Lower leg skin (tissue), 4 donors: ENCODE data around the gene TPRN. TPM values are rescaled to one million over a fixed set of nuclear protein-coding genes. Genes with fewer than 3 reads are reported as not detected.

Experiments used
- DNase-seq, 2 donors: peaks; one replicate each; pipeline ENCODE4 v3.0.0-alpha.2; 2019; ENCODE audit warnings: low spot score in 2 of 2
- H3K4me3 ChIP-seq: fragments of 200-600 bp; sonication (generic); 2 replicates; pipeline ENCODE4 v1.5.1; 2017; ENCODE audit warnings: mild to moderate bottlenecking, low read depth; ENCODE audit not compliant: poor library complexity, severe bottlenecking
- POLR2A ChIP-seq, 2 donors: fragments of 450-650 bp; IDR thresholded peaks; one replicate each; pipeline ENCODE4 v1.6.1; 2016 to 2017; ENCODE audit warnings: antibody characterized with exemption in 2 of 2, mild to moderate bottlenecking in 1 of 2, moderate library complexity in 1 of 2
- WGBS, 2 donors: methylation state at CpG; one replicate each; pipeline ENCODE4 v1.1.5; 2018; 5-methylcytosine and 5-hydroxymethylcytosine counted together
- intact Hi-C: fragments of 100-400 bp; cut with DNase I; formaldehyde crosslinking; loops from one replicate; pipeline ENCODE4 v1.15.0; 2023; ENCODE audit warnings: low total_unique reads
- total RNA-seq, 4 donors: library from RNA; depleted of rRNA; stranded (reverse); fragments of >200 nt; gene quantifications; one replicate each; pipeline ENCODE4 v1.1.0, GENCODE V29; 2016
- TF ChIP-seq, protein P1 (sequence below), 3 donors: fragments of 450-650 bp; IDR thresholded peaks; one replicate each; pipeline ENCODE4 v1.5.1; 2016; ENCODE audit warnings: antibody characterized with exemption in 3 of 3, mild to moderate bottlenecking in 3 of 3, moderate library complexity in 2 of 3

TPRN gene
- total RNA-seq, 4 donors from 2014 or later, result 27.6 to 34.2 (median 29.1) TPM

DNA sequence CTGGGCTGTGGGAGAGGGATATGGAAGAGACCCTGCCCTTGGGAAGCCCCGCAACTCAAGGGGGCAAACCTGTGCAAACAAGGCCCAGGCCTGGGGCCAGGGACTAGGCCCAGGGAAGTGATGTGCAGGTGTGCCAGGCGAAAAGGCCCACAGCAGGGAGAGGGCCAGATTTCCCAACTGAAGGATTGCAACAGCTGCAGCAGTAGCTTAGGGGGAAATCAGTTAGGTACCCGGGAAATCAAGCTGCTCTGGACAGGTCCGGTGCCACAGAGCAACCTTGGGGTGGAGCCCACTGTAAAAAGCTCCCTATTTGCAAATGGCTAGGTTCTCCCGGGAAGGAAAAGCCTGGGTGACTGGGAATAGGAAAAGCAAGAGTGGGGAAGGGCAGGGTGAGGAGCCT is 51.2 kb downstream of the TPRN start:
- WGBS, 2 donors, result 50 to 71% methylated on average over 5 of the region's 5 CpGs
- TF ChIP-seq, protein P1, sequence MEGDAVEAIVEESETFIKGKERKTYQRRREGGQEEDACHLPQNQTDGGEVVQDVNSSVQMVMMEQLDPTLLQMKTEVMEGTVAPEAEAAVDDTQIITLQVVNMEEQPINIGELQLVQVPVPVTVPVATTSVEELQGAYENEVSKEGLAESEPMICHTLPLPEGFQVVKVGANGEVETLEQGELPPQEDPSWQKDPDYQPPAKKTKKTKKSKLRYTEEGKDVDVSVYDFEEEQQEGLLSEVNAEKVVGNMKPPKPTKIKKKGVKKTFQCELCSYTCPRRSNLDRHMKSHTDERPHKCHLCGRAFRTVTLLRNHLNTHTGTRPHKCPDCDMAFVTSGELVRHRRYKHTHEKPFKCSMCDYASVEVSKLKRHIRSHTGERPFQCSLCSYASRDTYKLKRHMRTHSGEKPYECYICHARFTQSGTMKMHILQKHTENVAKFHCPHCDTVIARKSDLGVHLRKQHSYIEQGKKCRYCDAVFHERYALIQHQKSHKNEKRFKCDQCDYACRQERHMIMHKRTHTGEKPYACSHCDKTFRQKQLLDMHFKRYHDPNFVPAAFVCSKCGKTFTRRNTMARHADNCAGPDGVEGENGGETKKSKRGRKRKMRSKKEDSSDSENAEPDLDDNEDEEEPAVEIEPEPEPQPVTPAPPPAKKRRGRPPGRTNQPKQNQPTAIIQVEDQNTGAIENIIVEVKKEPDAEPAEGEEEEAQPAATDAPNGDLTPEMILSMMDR (IDR thresholded peaks at IDR 0.05), result no peak
- TF ChIP-seq POLR2A (IDR thresholded peaks at IDR 0.05), result no peak
- intact Hi-C loops, result no loop called here
- H3K4me3 ChIP-seq, result no peak overlapping the region
- no peak for DNase-seq

DNA sequence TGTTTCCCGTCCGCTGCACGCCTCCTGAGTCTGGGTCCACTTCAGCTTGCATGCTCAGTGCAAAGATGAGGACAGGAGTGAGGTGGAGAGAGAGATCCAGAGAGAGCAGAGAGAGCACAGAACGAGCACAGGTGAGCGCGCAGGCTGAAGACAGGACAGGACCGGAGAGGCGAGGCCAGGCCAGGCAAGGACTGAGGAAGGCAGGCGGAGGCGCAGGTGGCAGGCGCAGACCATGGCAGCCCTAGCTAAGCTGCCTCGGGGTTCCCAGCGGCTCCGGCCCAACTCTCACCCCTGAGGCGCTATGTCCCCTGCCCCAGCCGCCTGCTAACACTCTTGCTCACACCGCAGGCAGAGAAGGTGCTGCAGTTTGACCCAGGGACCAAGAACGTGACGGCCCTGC is 51.9 kb downstream of the TPRN start:
- DNase-seq, result no peak
- TF ChIP-seq, protein P1 (IDR thresholded peaks at IDR 0.05), result no peak
- TF ChIP-seq POLR2A (IDR thresholded peaks at IDR 0.05), result no peak
- no peak overlapping the region for H3K4me3 ChIP-seq
- intact Hi-C loops, result no loop called here
- WGBS, 2 donors, result 77 to 82% methylated on average over 19 of the region's 19 CpGs

DNA sequence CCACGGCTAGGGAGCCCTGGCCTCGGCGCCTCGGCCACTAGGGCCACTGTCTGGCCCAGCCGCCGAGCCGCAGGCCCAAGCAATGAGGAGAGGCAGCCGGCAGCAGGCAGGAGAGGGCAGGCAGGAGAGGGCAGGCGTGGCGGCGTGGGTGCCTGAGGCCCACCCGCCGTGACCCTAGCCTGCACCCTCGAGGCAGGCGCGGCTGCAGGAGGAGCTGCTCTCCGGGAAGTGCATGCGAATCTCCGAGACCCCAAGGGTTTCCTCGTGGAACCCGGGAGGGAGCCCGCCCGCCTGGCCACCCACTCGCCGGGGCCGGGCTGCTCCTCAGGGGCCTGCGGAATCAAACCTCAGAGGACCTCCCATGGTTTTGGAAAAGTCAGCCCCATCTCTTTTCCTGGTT is 52.3 kb downstream of the TPRN start:
- intact Hi-C loops, result no loop called here
- DNase-seq, result no peak
- 62 to 70% methylated on average over 27 of the region's 27 CpGs for WGBS, 2 donors
- H3K4me3 ChIP-seq, result no peak overlapping the region
- TF ChIP-seq, protein P1 (IDR thresholded peaks at IDR 0.05), result no peak
- no peak for TF ChIP-seq POLR2A (IDR thresholded peaks at IDR 0.05)

DNA sequence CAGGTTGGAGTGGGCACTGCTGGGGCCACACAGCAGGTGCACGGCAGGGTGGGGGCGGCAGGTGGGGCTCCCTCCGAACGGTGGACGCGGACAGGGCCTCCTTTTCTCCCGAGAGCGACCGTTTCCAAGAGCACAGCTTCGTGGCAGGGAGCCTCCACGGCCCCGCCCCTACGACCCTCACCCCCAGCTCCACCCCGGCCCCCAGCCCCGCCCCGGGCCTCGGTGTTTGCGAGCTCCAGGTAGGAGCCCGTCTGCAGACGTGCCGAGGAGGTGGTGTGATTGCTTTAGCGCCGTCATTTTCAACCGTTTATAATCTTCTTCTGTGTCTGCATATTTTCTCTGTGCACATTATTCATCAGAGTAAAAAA is 52.8 kb downstream of the TPRN start:
- WGBS, 2 donors, result 27 to 36% methylated on average over 11 to 24 of the region's 24 CpGs
- no peak overlapping the region for H3K4me3 ChIP-seq
- DNase-seq, result no peak
- TF ChIP-seq POLR2A (IDR thresholded peaks at IDR 0.05), result no peak
- TF ChIP-seq, protein P1 (IDR thresholded peaks at IDR 0.05), result no peak
- intact Hi-C loops, result no loop called here

DNA sequence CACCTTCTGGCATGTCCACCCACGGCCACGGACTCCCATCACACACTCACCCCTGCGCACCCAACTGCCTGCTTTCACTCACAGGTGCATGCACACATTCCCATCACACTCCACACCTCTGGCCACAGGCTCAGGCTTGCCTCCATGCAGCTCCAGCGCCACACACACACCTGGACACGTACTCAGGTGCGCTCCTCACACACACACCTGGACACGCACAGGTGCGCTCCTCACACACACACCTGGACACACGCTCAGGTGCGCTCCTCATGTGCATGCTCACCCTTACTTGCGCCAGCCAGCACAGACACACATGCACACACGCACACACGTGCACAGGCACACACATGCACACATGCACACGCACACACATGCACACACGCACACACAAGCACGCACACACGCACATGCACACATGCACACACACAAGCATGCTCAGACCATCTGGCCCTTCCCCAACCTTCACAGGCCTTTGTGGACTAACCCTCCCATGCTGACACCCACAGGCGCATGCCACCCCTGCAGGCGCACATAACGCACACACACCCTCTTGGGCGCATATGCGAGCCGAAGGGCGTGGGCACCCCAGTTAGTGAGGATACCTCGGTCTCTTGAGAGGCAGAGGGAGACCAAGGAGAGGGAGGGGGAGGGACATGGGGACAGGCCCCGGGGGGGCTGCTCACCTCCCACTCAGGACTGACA is 53.3 kb downstream of the TPRN start:
- TF ChIP-seq, protein P1 (IDR thresholded peaks at IDR 0.05), result no peak
- no peak for TF ChIP-seq POLR2A (IDR thresholded peaks at IDR 0.05)
- no peak for DNase-seq
- WGBS, 2 donors, result 77 to 79% methylated on average over 25 to 26 of the region's 26 CpGs
- intact Hi-C loops, result no loop called here
- no peak overlapping the region for H3K4me3 ChIP-seq

DNA sequence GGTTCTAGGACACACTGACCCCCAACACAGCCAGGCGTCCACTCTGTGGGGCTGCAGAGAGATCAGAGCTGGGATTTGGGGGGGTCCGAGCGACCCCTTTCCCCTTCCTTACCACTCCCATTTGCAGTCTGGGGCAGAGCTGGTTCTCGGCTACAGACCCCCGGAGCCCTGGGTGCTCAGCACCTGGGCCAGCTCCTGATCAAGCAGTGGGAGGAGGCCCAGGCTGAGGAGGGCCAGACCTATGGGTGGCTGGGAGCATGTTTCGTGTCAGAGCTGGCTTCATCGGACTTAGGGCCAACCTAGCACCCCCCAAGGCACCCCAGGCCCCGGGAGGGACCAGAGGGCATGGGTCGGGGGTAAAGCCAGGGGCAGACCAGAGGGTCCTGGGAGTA is 54.0 kb downstream of the TPRN start:
- TF ChIP-seq, protein P1 (IDR thresholded peaks at IDR 0.05), result no peak
- no peak for TF ChIP-seq POLR2A (IDR thresholded peaks at IDR 0.05)
- WGBS, 2 donors, result 72 to 75% methylated on average over 5 to 9 of the region's 9 CpGs

More for the DNA sequence above, 54.0 kb downstream of the TPRN start:
- intact Hi-C loops, result no loop called here
- no peak overlapping the region for H3K4me3 ChIP-seq
- DNase-seq, result no peak
